Nephron (organoid): Measurements from ENCODE around the gene ATP13A1.
A peak's percentile ranks its signal among the peaks of the same experiment; 100 is the strongest.
"Not testable (repeated sequence)": the region's sequence is repeated elsewhere in the genome, so short reads cannot be mapped to it uniquely, and the experiment has no call there.

Source experiments
- H3K27ac Mint-ChIP-seq, 3 experiments: 2 replicates each; pipeline ENCODE4 v1.8.0; 2020; ENCODE audit warnings: mixed read lengths in 3 of 3, mild to moderate bottlenecking in 2 of 3, moderate library complexity in 1 of 3
- H3K27me3 Mint-ChIP-seq: 2 replicates; pipeline ENCODE4 v1.8.0; 2021; ENCODE audit warnings: low read depth, mild to moderate bottlenecking, moderate library complexity, mixed read lengths
- H3K36me3 Mint-ChIP-seq: 2 replicates; pipeline ENCODE4 v1.8.0; 2020; ENCODE audit warnings: low read depth, mixed read lengths
- H3K4me1 Mint-ChIP-seq: 2 replicates; pipeline ENCODE4 v1.8.0; 2020; ENCODE audit warnings: mixed read lengths
- H3K4me3 Mint-ChIP-seq, 3 experiments: 2 replicates each; pipeline ENCODE4 v1.8.0; 2020; ENCODE audit warnings: mild to moderate bottlenecking in 3 of 3, mixed read lengths in 3 of 3, moderate library complexity in 2 of 3
- H3K9me3 Mint-ChIP-seq: 2 replicates; pipeline ENCODE4 v1.8.0; 2020; ENCODE audit warnings: mixed read lengths
- CTCF ChIP-seq, 3 experiments: fragments of 200-600 bp; sonication (generic); IDR thresholded peaks; one replicate each; pipeline ENCODE4 v1.5.0; 2021; ENCODE audit warnings: antibody characterized with exemption in 3 of 3; ENCODE audit not compliant: unreplicated experiment in 3 of 3

ATP13A1 gene

GRCh38 chr19:19615086-19615485 is 48.4 kb downstream of the ATP13A1 start:
- TF ChIP-seq CTCF (IDR thresholded peaks at IDR 0.05; ENCODE audit: unreplicated experiment in 3 of 3): no peak
- peak overlapping the region in 1 of 3 experiments; percentile 25 for H3K27ac Mint-ChIP-seq
- H3K4me1 Mint-ChIP-seq: peaks cover 32% of the 10 kb centered on the region

GRCh38 chr19:19613506-19613905 is 50.0 kb downstream of the ATP13A1 start:
- Mint-ChIP-seq H3K9me3 (no peaks in the 10 kb centered on the region), H3K4me1 (peaks cover 22% of the 10 kb centered on the region)

More at GRCh38 chr19:19615086-19615485, 48.4 kb downstream of the ATP13A1 start:
- Mint-ChIP-seq H3K36me3 (no peaks in the 10 kb centered on the region), H3K27me3 (no peaks in the 10 kb centered on the region), H3K4me3 (peak overlapping the region in 1 of 3 experiments; percentile 54), H3K9me3 (no peaks in the 10 kb centered on the region)

GRCh38 chr19:19610376-19611202 is 52.9 kb downstream of the ATP13A1 start:
- Mint-ChIP-seq H3K27me3 (no peaks in the 10 kb centered on the region), H3K27ac (peak overlapping the region in 2 of 3 experiments; percentile 3 to 85), H3K9me3 (no peaks in the 10 kb centered on the region), H3K4me1 (peaks cover 20% of the 10 kb centered on the region), H3K36me3 (peaks cover 5% of the 10 kb centered on the region), H3K4me3 (no peak overlapping the region)
- TF ChIP-seq CTCF (IDR thresholded peaks at IDR 0.05; ENCODE audit: unreplicated experiment in 3 of 3): no peak

More at GRCh38 chr19:19613506-19613905, 50.0 kb downstream of the ATP13A1 start:
- no peaks in the 10 kb centered on the region for H3K27me3 Mint-ChIP-seq
- peak overlapping the region; percentile 79 to 91 (median 82) for H3K27ac Mint-ChIP-seq
- H3K4me3 Mint-ChIP-seq: peak overlapping the region in 2 of 3 experiments; percentile 5 to 38
- TF ChIP-seq CTCF (IDR thresholded peaks at IDR 0.05; ENCODE audit: unreplicated experiment in 3 of 3): no peak
- peaks cover 3% of the 10 kb centered on the region for H3K36me3 Mint-ChIP-seq

GRCh38 chr19:19606686-19607085 is 56.8 kb downstream of the ATP13A1 start:
- not testable (repeated sequence) for H3K9me3 Mint-ChIP-seq, H3K27ac Mint-ChIP-seq, H3K36me3 Mint-ChIP-seq, H3K27me3 Mint-ChIP-seq, H3K4me3 Mint-ChIP-seq
- peaks cover 14% of the 10 kb centered on the region for H3K4me1 Mint-ChIP-seq

GRCh38 chr19:19606021-19606420 is 57.5 kb downstream of the ATP13A1 start:
- Mint-ChIP-seq H3K4me3 (no peak overlapping the region), H3K27me3 (no peaks in the 10 kb centered on the region), H3K4me1 (peaks cover 12% of the 10 kb centered on the region), H3K9me3 (no peaks in the 10 kb centered on the region), H3K36me3 (peaks cover 5% of the 10 kb centered on the region), H3K27ac (peak overlapping the region in 1 of 3 experiments; percentile 67)
- TF ChIP-seq CTCF (IDR thresholded peaks at IDR 0.05; ENCODE audit: unreplicated experiment in 3 of 3): no peak

GRCh38 chr19:19602713-19603324 is 60.7 kb downstream of the ATP13A1 start:
- TF ChIP-seq CTCF (IDR thresholded peaks at IDR 0.05; ENCODE audit: unreplicated experiment in 3 of 3): no peak
- no peaks in the 10 kb centered on the region for H3K27me3 Mint-ChIP-seq
- H3K4me3 Mint-ChIP-seq: no peak overlapping the region
- H3K9me3 Mint-ChIP-seq: no peaks in the 10 kb centered on the region
- peaks cover 4% of the 10 kb centered on the region for H3K36me3 Mint-ChIP-seq
- peaks cover 6% of the 10 kb centered on the region for H3K4me1 Mint-ChIP-seq
- H3K27ac Mint-ChIP-seq: no peak overlapping the region
